Trophoblast cell (in vitro differentiated cells and primary cell): ENCODE results near the gene BMP2K.

Source experiments
- DNase-seq, 2 donors: peaks; one replicate each; pipeline ENCODE4 v3.0.0-alpha.2; 2016
- H2AFZ ChIP-seq: 2 replicates; pipeline ENCODE4 v1.6.1; 2013; ENCODE audit warnings: low read length, moderate library complexity, mild to moderate bottlenecking; ENCODE audit not compliant: insufficient read depth, poor library complexity
- H2AK5ac ChIP-seq: 2 replicates; pipeline ENCODE4 v1.6.1; 2013; ENCODE audit warnings: mild to moderate bottlenecking, low read length
- H2BK120ac ChIP-seq: 2 replicates; pipeline ENCODE4 v1.6.1; 2013; ENCODE audit warnings: low read length, mild to moderate bottlenecking, moderate library complexity; ENCODE audit not compliant: insufficient read depth, poor library complexity
- H2BK12ac ChIP-seq: 2 replicates; pipeline ENCODE4 v1.6.1; 2013; ENCODE audit warnings: mild to moderate bottlenecking, low read length, moderate library complexity
- H2BK5ac ChIP-seq: 2 replicates; pipeline ENCODE4 v1.6.1; 2013; ENCODE audit warnings: low read length, low read depth, moderate library complexity, mild to moderate bottlenecking; ENCODE audit not compliant: poor library complexity
- H3K14ac ChIP-seq: 2 replicates; pipeline ENCODE4 v1.6.1; 2013; ENCODE audit warnings: mild to moderate bottlenecking, low read length
- H3K18ac ChIP-seq: 2 replicates; pipeline ENCODE4 v1.6.1; 2013; ENCODE audit warnings: mild to moderate bottlenecking, low read length
- H3K23ac ChIP-seq: 2 replicates; pipeline ENCODE4 v1.6.1; 2013; ENCODE audit warnings: low read length
- H3K27ac ChIP-seq: 2 replicates; pipeline ENCODE4 v1.5.1; 2013; ENCODE audit warnings: low read depth, mild to moderate bottlenecking, inconsistent platforms, low read length, moderate library complexity
- H3K27me3 ChIP-seq: 2 replicates; pipeline ENCODE4 v1.6.1; 2013; ENCODE audit warnings: inconsistent platforms, mild to moderate bottlenecking, low read length, moderate library complexity; ENCODE audit not compliant: insufficient read depth
- H3K36me3 ChIP-seq, 2 experiments: 1 replicate in 1 of 2; 2 replicates in 1 of 2; pipeline ENCODE4 v1.6.1; 2013; ENCODE audit warnings: low read length in 2 of 2, mild to moderate bottlenecking in 2 of 2, moderate library complexity in 1 of 2; ENCODE audit not compliant: insufficient read depth in 2 of 2, control insufficient read depth in 1 of 2
- H3K4ac ChIP-seq: 2 replicates; pipeline ENCODE4 v1.6.1; 2013; ENCODE audit warnings: low read depth, mild to moderate bottlenecking, low read length, moderate library complexity
- H3K4me1 ChIP-seq, 2 experiments: 1 replicate in 1 of 2; 2 replicates in 1 of 2; pipeline ENCODE4 v1.6.1; 2013; ENCODE audit warnings: low read length in 2 of 2, mild to moderate bottlenecking in 2 of 2, moderate library complexity in 1 of 2; ENCODE audit not compliant: insufficient read depth in 2 of 2, control insufficient read depth in 1 of 2
- H3K4me2 ChIP-seq: 2 replicates; pipeline ENCODE4 v1.6.1; 2013; ENCODE audit warnings: inconsistent platforms, mild to moderate bottlenecking, low read length, moderate library complexity
- H3K4me3 ChIP-seq: 2 replicates; pipeline ENCODE4 v1.5.1; 2013; ENCODE audit warnings: mild to moderate bottlenecking, low read depth, low read length, inconsistent platforms
- H3K79me1 ChIP-seq: one replicate; pipeline ENCODE4 v1.6.1; 2013; ENCODE audit warnings: low read length
- H3K79me2 ChIP-seq: 2 replicates; pipeline ENCODE4 v1.6.1; 2013; ENCODE audit warnings: low read length, mild to moderate bottlenecking; ENCODE audit not compliant: control insufficient read depth, insufficient read depth, poor library complexity
- H3K9ac ChIP-seq: 2 replicates; pipeline ENCODE4 v1.6.1; 2013; ENCODE audit warnings: mild to moderate bottlenecking, low read length
- H3K9me3 ChIP-seq: 2 replicates; pipeline ENCODE4 v1.6.1; 2013; ENCODE audit warnings: low read depth, mild to moderate bottlenecking, control low read depth, inconsistent platforms, low read length; ENCODE audit not compliant: insufficient read depth
- H4K12ac ChIP-seq: 2 replicates; pipeline ENCODE4 v1.6.1; 2013; ENCODE audit warnings: low read depth, mild to moderate bottlenecking, low read length, moderate library complexity
- H4K8ac ChIP-seq: 2 replicates; pipeline ENCODE4 v1.6.1; 2013; ENCODE audit warnings: low read depth, mild to moderate bottlenecking, low read length, moderate library complexity
- H4K91ac ChIP-seq: one replicate; pipeline ENCODE4 v1.6.1; 2013; ENCODE audit warnings: low read depth, mild to moderate bottlenecking, low read length, moderate library complexity
- WGBS: extraction: QIAGEN DNeasy Blood & Tissue Kit; methylation state at CpG from one replicate; pipeline ENCODE4 v1.1.7; 2013; ENCODE audit warnings: missing lambda C conversion rate; ENCODE audit not compliant: insufficient read length, insufficient coverage; ENCODE audit errors: extremely low coverage; 5-methylcytosine and 5-hydroxymethylcytosine counted together

The BMP2K gene

GRCh38 chr4:78747475-78747922 is 28.7 kb upstream of the BMP2K start:
- H2BK5ac ChIP-seq: no peak overlapping the region
- no peak overlapping the region for H2BK12ac ChIP-seq
- no peak overlapping the region for H4K12ac ChIP-seq
- no peak overlapping the region for H2AFZ ChIP-seq
- no peak overlapping the region for H3K23ac ChIP-seq
- no peak overlapping the region for H2BK120ac ChIP-seq
- H3K4ac ChIP-seq: no peak overlapping the region
- H3K9me3 ChIP-seq: no peaks in the 10 kb centered on the region
- H3K9ac ChIP-seq: no peak overlapping the region
- H3K79me2 ChIP-seq: no peaks in the 10 kb centered on the region
- no peaks in the 10 kb centered on the region for H3K79me1 ChIP-seq
- no peak for DNase-seq
- WGBS: no CpG with 5 or more reads among the region's 3 CpGs
- no peaks in the 10 kb centered on the region for H3K4me1 ChIP-seq
- no peak overlapping the region for H3K4me2 ChIP-seq
- no peak overlapping the region for H4K91ac ChIP-seq
- H2AK5ac ChIP-seq: no peak overlapping the region
- H3K14ac ChIP-seq: no peak overlapping the region
- no peak overlapping the region for H4K8ac ChIP-seq
- H3K4me3 ChIP-seq: no peak overlapping the region
- no peaks in the 10 kb centered on the region for H3K27me3 ChIP-seq
- H3K18ac ChIP-seq: no peak overlapping the region
- H3K27ac ChIP-seq: no peak overlapping the region
- H3K36me3 ChIP-seq: no peaks in the 10 kb centered on the region

- H3K79me2 ChIP-seq: no peaks in the 10 kb centered on the region
- no peak overlapping the region for H3K27ac ChIP-seq
- H3K9ac ChIP-seq: no peak overlapping the region
- H2BK5ac ChIP-seq: no peak overlapping the region
- no peak overlapping the region for H3K4me3 ChIP-seq
- no peaks in the 10 kb centered on the region for H3K79me1 ChIP-seq
- H2AK5ac ChIP-seq: no peak overlapping the region
- no peak overlapping the region for H3K14ac ChIP-seq
- no peak overlapping the region for H3K4me2 ChIP-seq
- no peak overlapping the region for H3K4ac ChIP-seq
- no peak overlapping the region for H4K91ac ChIP-seq
- no peak overlapping the region for H2BK120ac ChIP-seq
- no CpG with 5 or more reads among the region's 2 CpGs for WGBS
- DNase-seq: no peak
- no peaks in the 10 kb centered on the region for H3K9me3 ChIP-seq
- no peak overlapping the region for H3K18ac ChIP-seq
- H4K8ac ChIP-seq: no peak overlapping the region
- H4K12ac ChIP-seq: no peak overlapping the region
- no peaks in the 10 kb centered on the region for H3K27me3 ChIP-seq
- H3K23ac ChIP-seq: no peak overlapping the region
- no peaks in the 10 kb centered on the region for H3K4me1 ChIP-seq
- H2BK12ac ChIP-seq: no peak overlapping the region
- no peak overlapping the region for H2AFZ ChIP-seq
- no peaks in the 10 kb centered on the region for H3K36me3 ChIP-seq
These were observed 27.8 kb upstream of the BMP2K start for GRCh38 chr4:78748381-78748780.

- no peak overlapping the region for H2AK5ac ChIP-seq
- H3K36me3 ChIP-seq: no peaks in the 10 kb centered on the region
- H3K27ac ChIP-seq: no peak overlapping the region
- H3K18ac ChIP-seq: no peak overlapping the region
- no peak overlapping the region for H2BK5ac ChIP-seq
- no peak overlapping the region for H4K8ac ChIP-seq
- no peak overlapping the region for H3K4me2 ChIP-seq
- no peaks in the 10 kb centered on the region for H3K4me1 ChIP-seq
- no peaks in the 10 kb centered on the region for H3K9me3 ChIP-seq
- no peak overlapping the region for H2BK120ac ChIP-seq
- H3K4ac ChIP-seq: no peak overlapping the region
- H4K91ac ChIP-seq: no peak overlapping the region
- no peak overlapping the region for H4K12ac ChIP-seq
- H3K9ac ChIP-seq: no peak overlapping the region
- H3K79me2 ChIP-seq: no peaks in the 10 kb centered on the region
- DNase-seq: no peak
- no peaks in the 10 kb centered on the region for H3K79me1 ChIP-seq
- no peak overlapping the region for H3K14ac ChIP-seq
- WGBS: no CpG with 5 or more reads among the region's 4 CpGs
- H2BK12ac ChIP-seq: no peak overlapping the region
- no peak overlapping the region for H3K4me3 ChIP-seq
- no peaks in the 10 kb centered on the region for H3K27me3 ChIP-seq
- no peak overlapping the region for H2AFZ ChIP-seq
- no peak overlapping the region for H3K23ac ChIP-seq
These were observed 26.7 kb upstream of the BMP2K start for GRCh38 chr4:78749258-78749971.

- Histone ChIP-seq H3K9me3 (no peaks in the 10 kb centered on the region), H3K23ac (no peak overlapping the region), H3K36me3 (no peaks in the 10 kb centered on the region), H3K4me1 (no peaks in the 10 kb centered on the region), H3K14ac (no peak overlapping the region), H3K27ac (no peak overlapping the region), H2BK12ac (no peak overlapping the region), H2AK5ac (no peak overlapping the region), H2BK120ac (no peak overlapping the region), H3K18ac (no peak overlapping the region), H4K8ac (no peak overlapping the region), H3K4ac (no peak overlapping the region), H3K27me3 (no peaks in the 10 kb centered on the region), H3K4me3 (no peak overlapping the region), H3K79me1 (no peaks in the 10 kb centered on the region), H3K4me2 (no peak overlapping the region), H2BK5ac (no peak overlapping the region), H3K79me2 (no peaks in the 10 kb centered on the region), H3K9ac (no peak overlapping the region), H4K12ac (no peak overlapping the region), H2AFZ (no peak overlapping the region), H4K91ac (no peak overlapping the region)
- no CpG with 5 or more reads among the region's 2 CpGs for WGBS
- peak in 1 of 2 donors; percentile 27 for DNase-seq
These were observed 26.0 kb upstream of the BMP2K start for GRCh38 chr4:78749972-78750727.
